HepG2 (cell line): ENCODE data around the gene TSSK3. TPM values are rescaled to one million over a fixed set of nuclear protein-coding genes. Genes with fewer than 3 reads are reported as not detected.

Source experiments
- CENPT ChIP-seq: sonication (generic); formaldehyde crosslinking; IDR thresholded peaks from 2 replicates; pipeline ENCODE4 v1.8.0; 2022; ENCODE audit warnings: low read depth, mild to moderate bottlenecking, moderate library complexity, missing genetic modification reagents
- ELF3 ChIP-seq: IDR thresholded peaks from 2 replicates; pipeline ENCODE4 v1.6.1; 2016; ENCODE audit warnings: missing genetic modification reagents, missing compliant biosample characterization
- GATAD2A ChIP-seq: IDR thresholded peaks from 2 replicates; pipeline ENCODE4 v1.6.1; 2016
- HNF1B ChIP-seq: sonication (generic); formaldehyde crosslinking; IDR thresholded peaks from 2 replicates; pipeline ENCODE4 v1.5.1; 2020; ENCODE audit warnings: mild to moderate bottlenecking, moderate library complexity, missing genetic modification reagents
- HOXD1 ChIP-seq: sonication (generic); formaldehyde crosslinking; IDR thresholded peaks from 2 replicates; pipeline ENCODE4 v1.5.0; 2020; ENCODE audit warnings: missing genetic modification reagents
- JUND ChIP-seq: sonication (generic); formaldehyde crosslinking; IDR thresholded peaks from 2 replicates; pipeline ENCODE4 v1.8.0; 2022; ENCODE audit warnings: mild to moderate bottlenecking, missing genetic modification reagents
- MEF2D ChIP-seq: sonication (generic); formaldehyde crosslinking; IDR thresholded peaks from 2 replicates; pipeline ENCODE4 v1.5.1; 2020; ENCODE audit warnings: mild to moderate bottlenecking, missing genetic modification reagents
- NR2F6 ChIP-seq, 2 experiments: IDR thresholded peaks; 2 replicates each; pipeline ENCODE4 v1.6.1; 2016; ENCODE audit warnings: antibody characterized with exemption in 1 of 2, mild to moderate bottlenecking in 1 of 2
- REXO4 ChIP-seq: sonication (generic); formaldehyde crosslinking; IDR thresholded peaks from 2 replicates; pipeline ENCODE4 v1.8.0; 2022; ENCODE audit warnings: missing genetic modification reagents, mild to moderate bottlenecking, borderline replicate concordance
- RFX1 ChIP-seq: fragments of 450-650 bp; IDR thresholded peaks from 2 replicates; pipeline ENCODE4 v1.6.1; 2017
- SNRNP70 ChIP-seq: fragments of 200-400 bp; formaldehyde crosslinking; IDR thresholded peaks from 2 replicates; pipeline ENCODE4 v1.6.1; 2017; ENCODE audit warnings: mild to moderate bottlenecking, low read depth, low read length, moderate library complexity
- SRY ChIP-seq: sonication (generic); formaldehyde crosslinking; IDR thresholded peaks from 2 replicates; pipeline ENCODE4 v1.8.0; 2022; ENCODE audit warnings: mild to moderate bottlenecking, missing genetic modification reagents
- ZNF292 ChIP-seq: sonication (generic); formaldehyde crosslinking; IDR thresholded peaks from 2 replicates; pipeline ENCODE4 v1.8.1; 2022; ENCODE audit warnings: mild to moderate bottlenecking, low read depth, missing genetic modification reagents, borderline replicate concordance
- ZNF431 ChIP-seq: sonication (generic); formaldehyde crosslinking; IDR thresholded peaks from 2 replicates; pipeline ENCODE4 v1.9.0; 2022; ENCODE audit warnings: missing genetic modification reagents, low read depth, mild to moderate bottlenecking, borderline replicate concordance
- ZNF460 ChIP-seq: sonication (generic); formaldehyde crosslinking; IDR thresholded peaks from 2 replicates; pipeline ENCODE4 v1.5.1; 2020; ENCODE audit warnings: missing genetic modification reagents, mild to moderate bottlenecking, borderline replicate concordance
- ZNF543 ChIP-seq: sonication (generic); formaldehyde crosslinking; IDR thresholded peaks from 2 replicates; pipeline ENCODE4 v1.4.0; 2020; ENCODE audit warnings: mild to moderate bottlenecking, missing genetic modification reagents
- ZNF589 ChIP-seq: sonication (generic); formaldehyde crosslinking; conservative IDR thresholded peaks from 2 replicates; pipeline ENCODE4 v1.8.0; 2022; ENCODE audit warnings: mild to moderate bottlenecking, moderate library complexity, missing genetic modification reagents
- ZNF619 ChIP-seq: sonication (generic); formaldehyde crosslinking; IDR thresholded peaks from 2 replicates; pipeline ENCODE4 v1.4.0; 2020; ENCODE audit warnings: mild to moderate bottlenecking, missing genetic modification reagents
- ZNF672 ChIP-seq: sonication (generic); formaldehyde crosslinking; IDR thresholded peaks from 2 replicates; pipeline ENCODE4 v1.8.1; 2022; ENCODE audit warnings: missing genetic modification reagents
- ZNF773 ChIP-seq: sonication (generic); formaldehyde crosslinking; IDR thresholded peaks from 2 replicates; pipeline ENCODE4 v1.4.0; 2020; ENCODE audit warnings: missing genetic modification reagents, borderline replicate concordance
- polyA plus RNA-seq, 8 experiments: library from polyadenylated mRNA; depleted of rRNA in 3 of 8; stranded (reverse) in 7 of 8; unstranded in 1 of 8; fragments of >200 nt; fragmentation: Illumina TruSeq in 4 of 8; extraction: Trizol in 4 of 8; gene quantifications; 2 replicates each; pipeline versions ENCODE4 v1.2.1 to v1.2.3, GENCODE V29; 2011 to 2016; ENCODE audit warnings: low read depth in 4 of 8, missing spikeins in 1 of 8, mixed read lengths in 1 of 8; ENCODE audit not compliant: insufficient read depth in 1 of 8
- total RNA-seq, 5 experiments: library from RNA; depleted of rRNA; stranded (reverse); fragments of >200 nt; fragmentation: Illumina TruSeq; extraction: Trizol; gene quantifications; 2 replicates each; pipeline ENCODE4 v1.2.3, GENCODE V29; 2016; ENCODE audit warnings: low read depth in 1 of 5
- TF ChIP-seq, protein P1 (sequence below): sonication (generic); formaldehyde crosslinking; IDR thresholded peaks from 2 replicates; pipeline ENCODE4 v1.4.0; 2020; ENCODE audit warnings: missing genetic modification reagents
- TF ChIP-seq, protein P2 (sequence below): sonication (generic); formaldehyde crosslinking; IDR thresholded peaks from 2 replicates; pipeline ENCODE4 v1.9.0; 2021; ENCODE audit warnings: missing genetic modification reagents, borderline replicate concordance
- TF ChIP-seq, protein P3 (sequence below): sonication (generic); formaldehyde crosslinking; IDR thresholded peaks from 2 replicates; pipeline ENCODE4 v1.4.0; 2020; ENCODE audit warnings: mild to moderate bottlenecking, missing genetic modification reagents
- TF ChIP-seq, protein P4 (sequence below): sonication (generic); formaldehyde crosslinking; IDR thresholded peaks from 2 replicates; pipeline ENCODE4 v1.9.0; 2022; ENCODE audit warnings: missing genetic modification reagents, mild to moderate bottlenecking, borderline replicate concordance

TSSK3 gene
- total and polyA plus RNA-seq, 2 of the 13 experiments (the other 11 are each of a cell fraction or from before 2014, with no cell fraction given): 1.0 to 1.1 TPM

DNA sequence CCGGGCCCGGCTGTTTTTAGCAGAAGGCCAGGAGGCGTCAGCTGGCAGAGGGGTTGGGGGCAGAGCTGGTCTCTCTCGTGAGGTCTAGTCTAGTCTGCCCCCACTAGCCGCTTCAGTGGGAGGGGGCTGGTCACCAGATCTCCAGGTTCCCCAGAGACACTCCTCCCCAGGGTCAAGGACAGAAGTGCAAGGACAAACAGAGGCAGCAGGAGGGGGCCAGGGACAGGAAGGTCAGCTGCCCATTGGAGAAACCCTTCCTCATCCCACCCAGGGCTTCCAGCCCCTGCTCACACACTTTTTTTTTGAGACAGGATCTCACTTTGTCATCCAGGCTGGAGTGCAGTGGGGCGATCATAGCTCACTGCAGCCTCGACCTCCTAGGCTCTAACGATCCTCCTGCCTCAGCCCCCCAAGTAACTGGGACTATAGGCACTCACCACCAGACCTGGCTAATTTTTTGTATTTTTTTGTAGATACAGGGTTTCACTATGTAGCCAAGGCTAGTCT is 10.0 kb upstream of the TSSK3 start (continued):
- no peak for TF ChIP-seq ZNF460 (CRISPR knock-in tag)
- no peak for TF ChIP-seq REXO4
- no peak for TF ChIP-seq ZNF672 (CRISPR knock-in tag)
- TF ChIP-seq ELF3: no peak
- 0 out of 2 replicates have a peak, but pooled peaks have one; percentile 49 for TF ChIP-seq GATAD2A
- TF ChIP-seq SNRNP70: no peak
- no peak for TF ChIP-seq ZNF773
- no peak for TF ChIP-seq SRY (CRISPR knock-in tag)
- TF ChIP-seq HNF1B (CRISPR knock-in tag): 0 out of 2 replicates have a peak, but pooled peaks have one; percentile 11
- TF ChIP-seq, protein P1, sequence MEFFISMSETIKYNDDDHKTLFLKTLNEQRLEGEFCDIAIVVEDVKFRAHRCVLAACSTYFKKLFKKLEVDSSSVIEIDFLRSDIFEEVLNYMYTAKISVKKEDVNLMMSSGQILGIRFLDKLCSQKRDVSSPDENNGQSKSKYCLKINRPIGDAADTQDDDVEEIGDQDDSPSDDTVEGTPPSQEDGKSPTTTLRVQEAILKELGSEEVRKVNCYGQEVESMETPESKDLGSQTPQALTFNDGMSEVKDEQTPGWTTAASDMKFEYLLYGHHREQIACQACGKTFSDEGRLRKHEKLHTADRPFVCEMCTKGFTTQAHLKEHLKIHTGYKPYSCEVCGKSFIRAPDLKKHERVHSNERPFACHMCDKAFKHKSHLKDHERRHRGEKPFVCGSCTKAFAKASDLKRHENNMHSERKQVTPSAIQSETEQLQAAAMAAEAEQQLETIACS: no peak
- no peak for TF ChIP-seq JUND (CRISPR knock-in tag)
- TF ChIP-seq HOXD1: no peak
- TF ChIP-seq, protein P2, sequence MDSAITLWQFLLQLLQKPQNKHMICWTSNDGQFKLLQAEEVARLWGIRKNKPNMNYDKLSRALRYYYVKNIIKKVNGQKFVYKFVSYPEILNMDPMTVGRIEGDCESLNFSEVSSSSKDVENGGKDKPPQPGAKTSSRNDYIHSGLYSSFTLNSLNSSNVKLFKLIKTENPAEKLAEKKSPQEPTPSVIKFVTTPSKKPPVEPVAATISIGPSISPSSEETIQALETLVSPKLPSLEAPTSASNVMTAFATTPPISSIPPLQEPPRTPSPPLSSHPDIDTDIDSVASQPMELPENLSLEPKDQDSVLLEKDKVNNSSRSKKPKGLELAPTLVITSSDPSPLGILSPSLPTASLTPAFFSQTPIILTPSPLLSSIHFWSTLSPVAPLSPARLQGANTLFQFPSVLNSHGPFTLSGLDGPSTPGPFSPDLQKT (CRISPR knock-in tag): no peak
- TF ChIP-seq, protein P3, sequence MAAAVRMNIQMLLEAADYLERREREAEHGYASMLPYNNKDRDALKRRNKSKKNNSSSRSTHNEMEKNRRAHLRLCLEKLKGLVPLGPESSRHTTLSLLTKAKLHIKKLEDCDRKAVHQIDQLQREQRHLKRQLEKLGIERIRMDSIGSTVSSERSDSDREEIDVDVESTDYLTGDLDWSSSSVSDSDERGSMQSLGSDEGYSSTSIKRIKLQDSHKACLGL (CRISPR knock-in tag): no peak
- TF ChIP-seq ZNF292 (CRISPR knock-in tag): no peak
- TF ChIP-seq ZNF619 (CRISPR knock-in tag): no peak
- TF ChIP-seq MEF2D (CRISPR knock-in tag): no peak
- no peak for TF ChIP-seq RFX1
- TF ChIP-seq CENPT: no peak
- TF ChIP-seq ZNF431: no peak
- no peak for TF ChIP-seq ZNF543 (CRISPR knock-in tag)
- peak; percentile 89 for TF ChIP-seq NR2F6 (IDR thresholded peaks at IDR 0.05)
- TF ChIP-seq NR2F6 (CRISPR knock-in tag; IDR thresholded peaks at IDR 0.05): peak; percentile 94
- no peak for TF ChIP-seq ZNF589 (CRISPR knock-in tag)
- TF ChIP-seq, protein P4, sequence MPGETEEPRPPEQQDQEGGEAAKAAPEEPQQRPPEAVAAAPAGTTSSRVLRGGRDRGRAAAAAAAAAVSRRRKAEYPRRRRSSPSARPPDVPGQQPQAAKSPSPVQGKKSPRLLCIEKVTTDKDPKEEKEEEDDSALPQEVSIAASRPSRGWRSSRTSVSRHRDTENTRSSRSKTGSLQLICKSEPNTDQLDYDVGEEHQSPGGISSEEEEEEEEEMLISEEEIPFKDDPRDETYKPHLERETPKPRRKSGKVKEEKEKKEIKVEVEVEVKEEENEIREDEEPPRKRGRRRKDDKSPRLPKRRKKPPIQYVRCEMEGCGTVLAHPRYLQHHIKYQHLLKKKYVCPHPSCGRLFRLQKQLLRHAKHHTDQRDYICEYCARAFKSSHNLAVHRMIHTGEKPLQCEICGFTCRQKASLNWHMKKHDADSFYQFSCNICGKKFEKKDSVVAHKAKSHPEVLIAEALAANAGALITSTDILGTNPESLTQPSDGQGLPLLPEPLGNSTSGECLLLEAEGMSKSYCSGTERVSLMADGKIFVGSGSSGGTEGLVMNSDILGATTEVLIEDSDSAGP (CRISPR knock-in tag): peak; percentile 58; the same call in 1 of the 2 replicates
